ENCODE results near the gene KY. TPM values are rescaled to one million over a fixed set of nuclear protein-coding genes. Genes with fewer than 3 reads are reported as not detected.

Gene KY
- total RNA-seq, 4 donors from 2014 or later, result 0.19 to 1.2 TPM; not detected in 2

- Histone ChIP-seq H3K4me3 (no peak overlapping the region), H3K9me3 (no peaks in the 10 kb centered on the region), H3K36me3 (no peaks in the 10 kb centered on the region), H3K27ac (no peak overlapping the region), H3K4me1 (peaks cover 14 to 19% (median 18%) of the 10 kb centered on the region in 3 donors), H3K27me3 (peaks cover 0 to 36% (median 0%) of the 10 kb centered on the region in 4 donors)
- intact Hi-C loops (cut with DNase I), result no loop called here
- 40 to 71% methylated on average over 2 to 6 of the region's 7 CpGs for WGBS, 2 donors
- no peak for DNase-seq
- TF ChIP-seq POLR2A (IDR thresholded peaks at IDR 0.05), result no peak
- TF ChIP-seq CTCF (IDR thresholded peaks at IDR 0.05), result no peak
Measured at GRCh38 chr3:134652409-134652831, 1.6 kb upstream of the KY start.

GRCh38 chr3:134651347-134652041 is 672 bp upstream of the KY start:
- intact Hi-C loops (cut with DNase I), result no loop called here
- H3K27me3 ChIP-seq, result peaks cover 0 to 36% (median 0%) of the 10 kb centered on the region in 4 donors
- H3K27ac ChIP-seq, result peak overlapping the region in 3 of 4 donors; percentile 0 to 34 (median 4)
- no peaks in the 10 kb centered on the region for H3K9me3 ChIP-seq
- peak overlapping the region; percentile 32 to 67 (median 39) for H3K4me3 ChIP-seq
- 8 to 47% methylated on average over 5 to 12 of the region's 17 CpGs for WGBS, 2 donors
- H3K4me1 ChIP-seq, result peaks cover 14 to 19% (median 18%) of the 10 kb centered on the region in 3 donors
- no peak for TF ChIP-seq POLR2A (IDR thresholded peaks at IDR 0.05)
- no peak for TF ChIP-seq CTCF (IDR thresholded peaks at IDR 0.05)
- DNase-seq, result no peak
- H3K36me3 ChIP-seq, result no peaks in the 10 kb centered on the region

GRCh38 chr3:134649106-134649705 is 1.6 kb downstream of the KY start:
- TF ChIP-seq CTCF (IDR thresholded peaks at IDR 0.05), result no peak
- no peak for TF ChIP-seq POLR2A (IDR thresholded peaks at IDR 0.05)
- 86 to 91% methylated on average over 4 to 5 of the region's 7 CpGs for WGBS, 2 donors
- Histone ChIP-seq H3K4me3 (no peak overlapping the region), H3K36me3 (no peaks in the 10 kb centered on the region), H3K27ac (no peak overlapping the region), H3K27me3 (peaks cover 0 to 36% (median 0%) of the 10 kb centered on the region in 4 donors), H3K9me3 (no peaks in the 10 kb centered on the region), H3K4me1 (peaks cover 14 to 19% (median 18%) of the 10 kb centered on the region in 3 donors)
- intact Hi-C loops (cut with DNase I), result no loop called here
- no peak for DNase-seq

GRCh38 chr3:134647902-134648760 is 2.7 kb downstream of the KY start:
- Histone ChIP-seq H3K4me1 (peaks cover 14 to 19% (median 18%) of the 10 kb centered on the region in 3 donors), H3K36me3 (no peaks in the 10 kb centered on the region), H3K4me3 (no peak overlapping the region), H3K9me3 (no peaks in the 10 kb centered on the region), H3K27ac (no peak overlapping the region), H3K27me3 (peaks cover 0 to 33% (median 0%) of the 10 kb centered on the region in 4 donors)
- intact Hi-C loops (cut with DNase I), result no loop called here
- no peak for TF ChIP-seq POLR2A (IDR thresholded peaks at IDR 0.05)
- TF ChIP-seq CTCF (IDR thresholded peaks at IDR 0.05), result no peak
- WGBS, 2 donors, result 86 to 92% methylated on average over 12 to 13 of the region's 15 CpGs
- no peak for DNase-seq
